VCaP (cell line): ENCODE results near the gene GNB5.

Source experiments
- H3K27ac ChIP-seq: fragments of 450-650 bp; 2 replicates; pipeline ENCODE4 v1.5.1; 2017
- TF ChIP-seq, protein P1 (sequence below): fragments of 450-650 bp; conservative IDR thresholded peaks from 2 replicates; pipeline ENCODE4 v1.5.1; 2017; ENCODE audit warnings: mild to moderate bottlenecking, moderate library complexity

Gene GNB5

GRCh38 chr15:52148403-52148802 is 42.8 kb downstream of the GNB5 start:
- H3K27ac ChIP-seq = no peak overlapping the region
- TF ChIP-seq, protein P1, sequence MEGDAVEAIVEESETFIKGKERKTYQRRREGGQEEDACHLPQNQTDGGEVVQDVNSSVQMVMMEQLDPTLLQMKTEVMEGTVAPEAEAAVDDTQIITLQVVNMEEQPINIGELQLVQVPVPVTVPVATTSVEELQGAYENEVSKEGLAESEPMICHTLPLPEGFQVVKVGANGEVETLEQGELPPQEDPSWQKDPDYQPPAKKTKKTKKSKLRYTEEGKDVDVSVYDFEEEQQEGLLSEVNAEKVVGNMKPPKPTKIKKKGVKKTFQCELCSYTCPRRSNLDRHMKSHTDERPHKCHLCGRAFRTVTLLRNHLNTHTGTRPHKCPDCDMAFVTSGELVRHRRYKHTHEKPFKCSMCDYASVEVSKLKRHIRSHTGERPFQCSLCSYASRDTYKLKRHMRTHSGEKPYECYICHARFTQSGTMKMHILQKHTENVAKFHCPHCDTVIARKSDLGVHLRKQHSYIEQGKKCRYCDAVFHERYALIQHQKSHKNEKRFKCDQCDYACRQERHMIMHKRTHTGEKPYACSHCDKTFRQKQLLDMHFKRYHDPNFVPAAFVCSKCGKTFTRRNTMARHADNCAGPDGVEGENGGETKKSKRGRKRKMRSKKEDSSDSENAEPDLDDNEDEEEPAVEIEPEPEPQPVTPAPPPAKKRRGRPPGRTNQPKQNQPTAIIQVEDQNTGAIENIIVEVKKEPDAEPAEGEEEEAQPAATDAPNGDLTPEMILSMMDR = no peak

GRCh38 chr15:52146776-52147175 is 44.4 kb downstream of the GNB5 start:
- H3K27ac ChIP-seq = no peak overlapping the region
- TF ChIP-seq, protein P1 = no peak

DNA sequence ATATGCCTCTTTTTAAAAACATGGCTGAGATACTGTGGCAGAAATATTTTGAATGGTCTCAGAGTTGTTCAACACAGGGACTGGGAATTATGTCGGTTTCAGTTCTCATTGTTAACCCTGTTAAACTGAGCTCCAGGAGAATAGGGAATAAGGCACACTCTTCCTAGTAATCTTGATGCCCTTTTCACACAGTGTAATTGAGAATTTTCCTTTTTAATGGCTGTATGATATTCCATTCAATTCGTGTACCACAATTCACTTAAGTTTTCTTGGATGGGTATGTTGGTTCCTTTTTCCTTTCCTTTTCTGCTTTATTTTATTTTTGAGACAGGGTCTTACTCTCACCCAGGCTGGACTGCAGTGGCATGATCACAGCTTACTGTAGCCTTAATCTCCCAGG is 44.9 kb downstream of the GNB5 start:
- TF ChIP-seq, protein P1 = no peak
- no peak overlapping the region for H3K27ac ChIP-seq

DNA sequence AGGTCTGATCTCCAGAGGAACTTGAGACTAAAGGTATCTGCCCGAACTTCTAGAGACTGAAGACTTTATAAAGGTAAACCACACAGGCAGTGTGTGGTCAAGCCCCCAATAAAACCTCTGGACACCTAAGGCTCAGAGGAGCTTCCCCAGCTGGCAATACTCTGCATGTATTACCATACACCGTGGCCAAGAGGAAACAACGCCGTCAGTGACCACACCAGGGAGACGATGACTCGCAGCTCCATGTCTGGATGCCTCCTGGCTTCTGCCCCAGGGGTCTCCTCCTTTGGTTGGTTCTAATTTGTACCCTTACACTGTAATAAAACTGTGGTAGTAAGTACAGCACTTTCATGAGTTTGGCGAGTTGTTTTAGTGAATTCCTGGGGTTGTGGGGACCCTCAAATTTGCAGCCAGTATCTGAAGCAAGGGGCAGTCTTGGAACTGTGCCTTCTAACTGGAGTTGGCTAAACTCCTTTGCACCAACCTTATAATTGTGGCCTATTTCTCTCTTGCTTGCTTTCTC is 46.5 kb downstream of the GNB5 start:
- H3K27ac ChIP-seq = no peak overlapping the region
- TF ChIP-seq, protein P1 = no peak

DNA sequence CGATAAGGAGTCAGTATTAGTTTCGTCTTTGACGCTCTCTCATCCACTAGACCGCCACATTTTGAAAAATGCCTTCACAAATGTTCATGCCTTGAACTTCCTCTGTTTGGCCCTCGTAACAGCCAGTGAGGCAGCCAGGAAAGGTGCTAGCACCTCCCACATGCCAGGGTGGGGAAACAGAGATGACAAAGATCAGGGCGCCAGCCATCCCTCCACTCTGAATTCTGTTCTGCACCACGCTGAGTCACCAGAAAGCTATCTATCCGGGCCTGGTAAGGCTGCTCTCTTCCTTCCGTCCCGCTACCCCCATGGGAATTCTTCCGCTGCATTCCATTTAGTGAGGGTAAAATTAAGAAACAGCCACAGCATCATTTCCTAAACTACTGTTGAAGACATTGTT is 47.3 kb downstream of the GNB5 start:
- TF ChIP-seq, protein P1 = no peak
- H3K27ac ChIP-seq = no peak overlapping the region

DNA sequence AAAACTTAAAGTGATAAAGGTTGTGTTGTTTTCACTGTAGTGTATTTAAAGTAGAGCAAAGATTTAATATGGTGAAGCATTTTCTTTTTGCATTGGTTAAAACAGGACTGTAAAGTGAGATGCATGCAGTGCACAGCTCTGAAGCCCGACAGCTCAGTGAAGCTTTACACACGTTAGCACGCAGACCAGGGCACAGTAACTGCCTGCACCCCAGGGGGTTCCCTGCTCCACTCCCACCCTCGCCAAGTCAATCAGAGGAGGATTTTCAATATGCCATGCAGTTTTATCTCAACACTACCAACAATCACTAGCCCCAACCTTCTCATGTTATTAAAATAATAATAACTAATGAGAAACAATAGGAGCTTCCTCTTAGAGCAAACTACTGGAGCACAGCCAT is 50.5 kb downstream of the GNB5 start:
- TF ChIP-seq, protein P1 = no peak
- no peak overlapping the region for H3K27ac ChIP-seq

DNA sequence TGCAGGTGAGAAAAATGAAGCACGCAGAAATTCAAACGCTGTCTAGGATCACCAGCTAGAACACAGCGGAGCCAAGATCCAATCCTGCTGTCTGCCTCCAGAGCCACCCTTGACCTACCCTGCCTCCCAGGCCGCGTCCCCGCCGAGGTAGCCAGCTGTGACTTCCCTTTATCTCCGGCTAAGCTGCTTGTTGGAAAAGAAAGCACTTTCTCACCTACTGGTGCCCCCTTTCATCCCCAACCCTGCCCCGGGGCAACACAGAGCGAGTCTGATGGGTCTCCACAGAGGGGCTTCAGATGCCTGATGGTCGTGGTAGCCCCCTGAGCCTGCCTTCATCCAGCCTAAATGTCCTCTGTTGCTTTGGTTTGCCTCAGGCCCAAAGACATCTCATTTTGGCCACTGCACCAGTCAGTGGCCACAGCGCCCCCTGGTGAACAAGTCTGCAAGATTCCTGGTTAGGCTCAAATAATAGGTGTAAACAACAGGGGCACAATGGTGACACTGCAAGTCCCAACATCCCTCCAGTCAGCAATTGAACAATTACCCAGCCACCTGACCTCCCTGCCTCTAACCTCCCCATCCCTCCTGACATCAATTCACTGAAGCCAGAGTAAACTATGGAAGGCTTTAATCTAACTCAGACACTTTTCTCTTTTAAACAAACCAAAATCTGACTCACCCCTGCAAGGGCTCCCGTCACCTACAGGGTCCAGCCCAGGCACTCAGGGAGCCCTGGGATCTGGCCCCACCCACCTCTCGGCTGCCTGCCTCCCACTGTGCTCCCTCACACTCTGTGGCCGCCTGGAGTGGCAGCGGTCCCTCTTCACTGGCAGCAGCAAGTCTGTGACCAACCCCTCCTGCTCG is 51.4 kb downstream of the GNB5 start:
- TF ChIP-seq, protein P1 = peak; percentile 89
- peak overlapping the region; percentile 18; the same call in 1 of the 2 replicates for H3K27ac ChIP-seq
